Keratinocyte (primary cell): ENCODE data around the gene CIRBP. TPM values are rescaled to one million over a fixed set of nuclear protein-coding genes. Genes with fewer than 3 reads are reported as not detected.

Experiments
- DNase-seq: peaks from one replicate; pipeline ENCODE4 v3.0.0-alpha.2; 2011; ENCODE audit warnings: low read depth, missing footprints, low spot score
- FAIRE-seq: peaks from 2 replicates; lab custom pipeline; 2011; peaks lifted over from hg19 to GRCh38; lab: Jason Lieb, UNC
- H2AFZ ChIP-seq: 2 replicates; pipeline ENCODE4 v1.6.0; 2012; ENCODE audit warnings: low read length, control low read depth, inconsistent platforms; ENCODE audit not compliant: control insufficient read depth
- H3K27ac ChIP-seq: 2 replicates; pipeline ENCODE4 v1.5.1; 2011; ENCODE audit warnings: low read length; ENCODE audit not compliant: control insufficient read depth, insufficient read depth
- H3K27me3 ChIP-seq: 3 replicates; pipeline ENCODE4 v1.6.0; 2011; ENCODE audit warnings: low read length; ENCODE audit not compliant: control insufficient read depth, insufficient read depth; ENCODE audit errors: extremely low read depth
- H3K36me3 ChIP-seq, 2 experiments: 2 replicates in 1 of 2; 3 replicates in 1 of 2; pipeline ENCODE4 v1.5.1; 2011; ENCODE audit warnings: low read length in 2 of 2, mild to moderate bottlenecking in 1 of 2; ENCODE audit not compliant: control insufficient read depth in 2 of 2, insufficient read depth in 2 of 2; ENCODE audit errors: extremely low read depth in 1 of 2
- H3K4me1 ChIP-seq: 3 replicates; pipeline ENCODE4 v1.5.1; 2011; ENCODE audit warnings: low read length; ENCODE audit not compliant: control insufficient read depth, insufficient read depth; ENCODE audit errors: extremely low read depth
- H3K4me2 ChIP-seq: 3 replicates; pipeline ENCODE4 v1.6.0; 2011; ENCODE audit warnings: low read depth, low read length; ENCODE audit not compliant: control insufficient read depth, insufficient read depth; ENCODE audit errors: extremely low read depth
- H3K4me3 ChIP-seq, 3 experiments: fragments of 200-600 bp in 1 of 3; sonication (generic) in 1 of 3; 2 replicates in 2 of 3; 3 replicates in 1 of 3; pipeline ENCODE4 v1.5.1; 2011 to 2016; ENCODE audit warnings: low read length in 3 of 3, mild to moderate bottlenecking in 3 of 3, control low read depth in 2 of 3, inconsistent platforms in 1 of 3, low read depth in 1 of 3, mixed read lengths in 1 of 3, mixed run types in 1 of 3, moderate library complexity in 1 of 3; ENCODE audit not compliant: control insufficient read depth in 2 of 3, insufficient read depth in 2 of 3; ENCODE audit errors: extremely low read depth in 1 of 3
- H3K79me2 ChIP-seq: 2 replicates; pipeline ENCODE4 v1.6.0; 2012; ENCODE audit warnings: low read length; ENCODE audit not compliant: control insufficient read depth, insufficient read depth
- H3K9ac ChIP-seq: 3 replicates; pipeline ENCODE4 v1.6.0; 2011; ENCODE audit warnings: low read length; ENCODE audit not compliant: control insufficient read depth, insufficient read depth; ENCODE audit errors: extremely low read depth
- H3K9me1 ChIP-seq: 3 replicates; pipeline ENCODE4 v1.6.0; 2011; ENCODE audit warnings: low read length; ENCODE audit not compliant: control insufficient read depth, insufficient read depth; ENCODE audit errors: extremely low read depth
- H3K9me3 ChIP-seq: 2 replicates; pipeline ENCODE4 v1.5.1; 2012; ENCODE audit warnings: low read depth, low read length; ENCODE audit not compliant: control insufficient read depth
- H4K20me1 ChIP-seq: 3 replicates; pipeline ENCODE4 v1.6.0; 2011; ENCODE audit warnings: low read length; ENCODE audit not compliant: control insufficient read depth, insufficient read depth; ENCODE audit errors: extremely low read depth
- EZH2 ChIP-seq: IDR thresholded peaks from one replicate; pipeline ENCODE4 v1.6.1; 2012; ENCODE audit warnings: inconsistent platforms, mild to moderate bottlenecking, low read length, moderate library complexity
- dilution Hi-C: fragments of 300-500 bp; cut with MboI; formaldehyde crosslinking; loops from one replicate; pipeline ENCODE4 v1.7.0; 2020; ENCODE audit warnings: low sequenced_read_pairs; ENCODE audit not compliant: extremely low pct_ligation_motif_present
- polyA plus RNA-seq, 5 experiments: library from polyadenylated mRNA; depleted of rRNA in 3 of 5; stranded (reverse) in 3 of 5; stranded (forward) in 1 of 5; unstranded in 1 of 5; fragments of >200 nt; gene quantifications; 1 replicate in 1 of 5; 2 replicates in 3 of 5; 3 replicates in 1 of 5; pipeline versions ENCODE4 v1.2.1 to v1.2.3, GENCODE V29; 2011 to 2012; ENCODE audit warnings: missing spikeins in 2 of 5, low read depth in 1 of 5, low replicate concordance in 1 of 5
- TF ChIP-seq, protein P1 (sequence below), 3 experiments: IDR thresholded peaks in 1 of 3; conservative IDR thresholded peaks in 1 of 3; optimal IDR thresholded peaks in 1 of 3; 2 replicates in 2 of 3; 3 replicates in 1 of 3; pipeline versions ENCODE3 to v1.5.1; 2011; ENCODE audit warnings: low read length in 3 of 3, mild to moderate bottlenecking in 3 of 3, moderate library complexity in 2 of 3, control low read depth in 1 of 3, inconsistent platforms in 1 of 3; ENCODE audit not compliant: insufficient read depth in 2 of 3; ENCODE audit errors: extremely low read depth in 1 of 3

CIRBP gene
- polyA plus RNA-seq, 1 donor (not counting 4 experiments of a cell fraction or from before 2014, with no cell fraction given): 113 TPM

DNA sequence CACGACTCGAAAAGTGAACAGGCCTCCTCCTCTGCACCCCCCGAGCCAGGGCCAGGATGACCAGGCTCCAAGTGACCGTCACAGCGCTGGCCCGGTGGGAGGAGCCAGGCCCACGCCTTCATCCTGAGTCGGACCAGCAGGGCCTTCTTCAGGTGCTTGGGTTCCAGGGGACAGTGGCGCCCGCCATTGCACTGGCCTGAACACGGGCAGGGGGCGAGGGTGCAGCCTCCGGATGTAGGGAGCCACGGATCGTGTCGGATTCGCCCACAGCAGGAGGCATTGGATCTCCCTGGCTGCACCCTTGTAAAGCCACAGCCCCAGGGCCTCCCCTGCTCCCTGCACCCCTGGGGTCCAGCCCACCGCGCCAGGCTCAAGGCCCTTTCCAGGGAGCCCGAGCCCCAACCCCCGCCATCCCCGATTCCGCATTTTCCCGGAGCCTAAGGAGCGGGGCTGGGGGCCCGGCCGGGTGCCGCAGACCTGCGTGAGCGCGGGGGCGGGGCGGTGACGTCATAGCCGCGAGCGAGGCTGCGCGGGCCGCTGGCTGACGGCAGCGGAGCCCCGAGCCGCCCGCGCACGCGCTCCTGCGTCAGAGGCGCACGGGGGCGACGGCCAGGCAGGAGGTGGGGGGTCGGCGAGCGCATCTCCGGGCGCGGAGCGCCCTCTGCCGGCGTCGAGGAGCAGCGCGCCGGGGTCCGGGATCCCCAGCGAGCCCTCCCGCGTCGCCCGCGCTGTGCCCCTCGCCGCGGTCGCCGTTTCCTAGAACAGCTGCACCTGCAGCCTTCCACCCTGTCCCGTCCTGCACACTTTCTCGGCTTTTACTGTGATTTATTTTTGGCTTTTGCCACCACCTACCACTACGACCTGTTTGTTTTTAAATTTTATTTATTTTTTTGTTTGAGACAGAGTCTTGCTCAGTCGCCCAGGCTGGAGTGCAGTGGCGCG lies 29.1 kb upstream of the CIRBP start:
- Histone ChIP-seq H2AFZ (peak overlapping the region; percentile 77), H3K9me3 (no peaks in the 10 kb centered on the region), H4K20me1 (no peaks in the 10 kb centered on the region), H3K36me3 (no peaks in the 10 kb centered on the region), H3K4me3 (peak overlapping the region in 2 of 3 experiments; percentile 22 to 48), H3K9me1 (no peaks in the 10 kb centered on the region), H3K27ac (no peak overlapping the region), H3K4me1 (peaks cover 37% of the 10 kb centered on the region), H3K79me2 (peaks cover 23% of the 10 kb centered on the region), H3K9ac (peak overlapping the region; percentile 9), H3K4me2 (peak overlapping the region; percentile 75), H3K27me3 (no peaks in the 10 kb centered on the region)
- FAIRE-seq (no peak), DNase-seq (no peak)
- dilution Hi-C loops: no loop called here
- TF ChIP-seq, protein P1, sequence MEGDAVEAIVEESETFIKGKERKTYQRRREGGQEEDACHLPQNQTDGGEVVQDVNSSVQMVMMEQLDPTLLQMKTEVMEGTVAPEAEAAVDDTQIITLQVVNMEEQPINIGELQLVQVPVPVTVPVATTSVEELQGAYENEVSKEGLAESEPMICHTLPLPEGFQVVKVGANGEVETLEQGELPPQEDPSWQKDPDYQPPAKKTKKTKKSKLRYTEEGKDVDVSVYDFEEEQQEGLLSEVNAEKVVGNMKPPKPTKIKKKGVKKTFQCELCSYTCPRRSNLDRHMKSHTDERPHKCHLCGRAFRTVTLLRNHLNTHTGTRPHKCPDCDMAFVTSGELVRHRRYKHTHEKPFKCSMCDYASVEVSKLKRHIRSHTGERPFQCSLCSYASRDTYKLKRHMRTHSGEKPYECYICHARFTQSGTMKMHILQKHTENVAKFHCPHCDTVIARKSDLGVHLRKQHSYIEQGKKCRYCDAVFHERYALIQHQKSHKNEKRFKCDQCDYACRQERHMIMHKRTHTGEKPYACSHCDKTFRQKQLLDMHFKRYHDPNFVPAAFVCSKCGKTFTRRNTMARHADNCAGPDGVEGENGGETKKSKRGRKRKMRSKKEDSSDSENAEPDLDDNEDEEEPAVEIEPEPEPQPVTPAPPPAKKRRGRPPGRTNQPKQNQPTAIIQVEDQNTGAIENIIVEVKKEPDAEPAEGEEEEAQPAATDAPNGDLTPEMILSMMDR (optimal IDR thresholded peaks at IDR 0.05 in 1 of 3, IDR thresholded peaks at IDR 0.05 in 1 of 3, conservative IDR thresholded peaks at IDR 0.05 in 1 of 3; ENCODE audit: extremely low read depth in 1 of 3, insufficient read depth in 2 of 3, low read length in 3 of 3): peak; percentile 55 to 78 (median 74)
- no peak for TF ChIP-seq EZH2

DNA sequence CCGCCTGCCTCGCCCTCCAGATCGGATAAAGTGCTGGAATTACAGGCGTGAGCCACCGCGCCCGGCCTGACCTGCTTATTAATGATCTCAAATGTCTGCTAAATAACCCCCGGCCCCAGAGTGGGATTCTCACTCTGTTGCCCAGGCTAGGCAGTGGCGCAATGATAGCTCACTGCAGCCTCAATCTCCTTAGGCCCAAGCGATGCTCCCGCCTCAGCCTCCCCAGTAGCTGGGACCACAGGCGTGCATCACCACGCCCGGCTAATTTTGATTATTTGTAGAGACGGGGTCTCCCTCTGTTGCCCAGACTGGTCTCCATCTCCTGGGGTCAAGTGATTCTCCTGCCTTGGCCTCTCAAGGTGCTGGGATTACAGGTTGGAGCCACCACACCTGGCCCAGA lies 28.2 kb upstream of the CIRBP start:
- no peak overlapping the region for H3K27ac ChIP-seq
- no peak overlapping the region for H2AFZ ChIP-seq
- no peaks in the 10 kb centered on the region for H3K9me3 ChIP-seq
- dilution Hi-C loops: no loop called here
- no peak for TF ChIP-seq EZH2
- TF ChIP-seq, protein P1 (optimal IDR thresholded peaks at IDR 0.05 in 1 of 3, IDR thresholded peaks at IDR 0.05 in 1 of 3, conservative IDR thresholded peaks at IDR 0.05 in 1 of 3; ENCODE audit: extremely low read depth in 1 of 3, insufficient read depth in 2 of 3, low read length in 3 of 3): no peak
- peak overlapping the region; percentile 79 for H3K9ac ChIP-seq
- H3K9me1 ChIP-seq: no peaks in the 10 kb centered on the region
- no peaks in the 10 kb centered on the region for H4K20me1 ChIP-seq
- peaks cover 23% of the 10 kb centered on the region for H3K79me2 ChIP-seq
- H3K36me3 ChIP-seq: no peaks in the 10 kb centered on the region
- DNase-seq (no peak), FAIRE-seq (no peak)
- no peaks in the 10 kb centered on the region for H3K27me3 ChIP-seq
- peak overlapping the region; percentile 91 for H3K4me2 ChIP-seq
- H3K4me3 ChIP-seq: peak overlapping the region in 2 of 3 experiments; percentile 34 to 84
- H3K4me1 ChIP-seq: peaks cover 38% of the 10 kb centered on the region
